CD4-positive, alpha-beta T cell treated with Interleukin-1 beta for 1 hour (primary cell): ENCODE data around the gene MAPKAPK5.
A peak's percentile ranks its signal among the peaks of the same experiment; 100 is the strongest.

Experiments
- DNase-seq, 2 donors: peaks; one replicate each; pipeline ENCODE4 v3.0.0-alpha.2; 2020 to 2022

MAPKAPK5 gene

DNA sequence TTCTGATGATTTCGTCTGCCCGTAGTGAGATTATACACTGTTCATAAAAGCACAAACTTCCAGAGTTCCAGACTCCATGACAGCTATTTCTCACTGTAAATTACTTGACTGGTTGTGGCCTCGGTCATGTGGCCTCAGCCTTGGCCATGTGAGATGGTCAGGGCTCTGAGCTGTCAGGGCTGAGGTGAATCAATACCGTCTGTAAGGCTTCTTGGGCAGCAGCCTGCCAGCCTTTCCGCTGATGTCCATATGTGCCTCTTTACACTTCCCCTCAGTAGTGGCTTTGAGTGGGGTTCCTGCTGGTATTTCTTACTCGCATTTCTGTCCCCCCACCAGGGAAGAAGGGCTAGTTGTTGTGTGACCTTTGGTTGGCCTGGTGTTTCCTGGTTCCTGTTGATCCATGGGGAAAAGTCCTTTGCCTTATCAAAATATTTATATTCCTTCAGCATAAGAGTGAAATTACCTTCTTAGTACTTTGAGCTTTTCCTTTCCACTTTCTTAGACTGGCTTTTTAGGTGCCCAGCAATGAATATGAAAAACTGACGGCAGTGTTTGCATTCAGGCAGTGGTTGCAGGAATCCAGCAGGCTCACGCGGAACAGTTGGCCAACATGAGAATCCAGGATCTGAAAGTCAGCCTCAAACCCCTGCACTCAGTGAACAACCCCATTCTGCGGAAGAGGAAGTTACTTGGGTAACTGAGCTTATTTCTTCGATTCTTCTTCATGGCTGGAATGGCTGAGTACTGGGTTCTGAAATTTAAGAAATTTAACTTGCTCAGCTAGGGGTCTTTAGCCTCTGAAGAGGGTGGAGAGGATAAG is 46.1 kb downstream of the MAPKAPK5 start:
- DNase-seq: no peak

DNA sequence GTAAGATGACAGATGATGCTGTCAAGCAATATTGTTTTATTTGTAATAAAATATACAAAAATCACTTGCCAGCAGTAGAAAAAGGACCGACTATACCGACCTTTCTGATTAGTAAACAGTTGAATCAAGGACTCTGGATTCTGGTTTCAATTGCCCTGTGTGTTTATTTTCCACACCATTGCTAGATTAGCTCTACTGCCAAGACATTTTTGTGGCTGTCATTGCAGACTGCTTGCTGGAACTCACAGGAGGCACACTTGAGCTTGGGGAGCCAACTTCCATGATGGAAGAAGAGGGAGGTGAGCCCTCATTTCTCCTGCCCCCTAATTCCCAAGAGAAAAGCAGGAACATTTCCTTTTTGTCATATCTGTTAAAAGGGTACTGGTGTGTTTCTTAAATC is 51.3 kb downstream of the MAPKAPK5 start:
- no peak for DNase-seq

DNA sequence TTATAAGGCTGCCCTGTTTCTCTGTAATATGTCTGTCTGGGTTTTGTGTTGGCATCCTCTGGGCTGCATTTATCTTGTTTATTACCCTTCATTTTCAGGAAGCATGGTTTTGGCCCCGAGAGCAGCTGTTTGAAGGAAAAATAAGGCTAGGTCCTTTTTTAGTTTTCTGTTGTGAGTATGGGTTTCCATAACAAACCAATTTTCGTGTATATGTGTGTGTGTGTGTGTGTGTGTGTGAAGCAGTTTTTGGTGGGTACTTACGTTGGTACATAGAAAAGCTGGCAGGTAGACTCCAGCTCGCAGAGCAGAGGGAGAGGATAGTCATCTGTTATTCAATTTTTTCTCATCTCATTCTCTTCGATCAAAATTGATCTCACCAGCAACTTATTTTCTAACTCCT is 52.5 kb downstream of the MAPKAPK5 start:
- no peak for DNase-seq

DNA sequence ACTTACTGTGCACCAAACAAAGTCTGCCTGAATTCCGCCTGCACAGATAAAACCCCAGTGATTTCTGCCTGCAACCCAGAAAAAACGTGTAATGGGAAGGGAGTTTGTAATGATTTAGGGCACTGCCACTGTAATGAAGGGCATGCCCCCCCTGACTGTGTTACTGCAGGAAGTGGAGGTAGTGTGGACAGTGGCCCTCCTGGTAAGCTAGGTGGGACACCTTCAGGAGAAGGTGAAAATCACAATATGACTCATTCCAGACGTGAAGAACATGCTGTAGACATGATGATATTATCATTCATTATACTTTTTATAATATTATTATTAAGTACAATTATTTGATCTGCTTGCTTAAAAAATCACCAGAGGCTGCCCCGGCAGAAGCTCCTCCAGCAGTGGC is 59.2 kb downstream of the MAPKAPK5 start:
- no peak for DNase-seq

DNA sequence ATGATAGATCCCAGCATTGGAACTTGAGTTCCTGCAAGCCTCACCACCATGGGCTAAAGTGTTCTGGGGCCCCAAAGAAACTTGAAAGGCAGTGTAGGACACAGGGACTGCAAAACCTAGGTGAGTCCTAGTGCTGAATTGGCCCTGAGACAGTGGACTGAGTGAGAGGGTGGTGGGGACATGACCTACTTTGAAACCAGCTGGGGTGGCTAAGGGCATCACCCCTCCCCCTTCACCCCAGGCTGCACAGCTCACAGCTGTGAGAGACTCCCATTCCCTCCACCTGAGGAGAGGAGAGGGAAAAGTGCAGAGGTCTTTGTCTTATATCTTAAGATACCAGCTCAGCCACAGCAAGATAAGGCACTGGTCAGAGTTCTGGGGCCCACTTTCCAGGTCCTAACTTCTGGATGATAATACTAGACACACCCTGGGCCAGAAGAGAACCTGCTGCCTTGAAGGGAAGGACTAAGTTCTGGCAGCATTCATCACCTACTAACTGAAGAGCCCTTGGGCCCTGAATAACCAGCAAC is 62.5 kb downstream of the MAPKAPK5 start:
- no peak for DNase-seq

DNA sequence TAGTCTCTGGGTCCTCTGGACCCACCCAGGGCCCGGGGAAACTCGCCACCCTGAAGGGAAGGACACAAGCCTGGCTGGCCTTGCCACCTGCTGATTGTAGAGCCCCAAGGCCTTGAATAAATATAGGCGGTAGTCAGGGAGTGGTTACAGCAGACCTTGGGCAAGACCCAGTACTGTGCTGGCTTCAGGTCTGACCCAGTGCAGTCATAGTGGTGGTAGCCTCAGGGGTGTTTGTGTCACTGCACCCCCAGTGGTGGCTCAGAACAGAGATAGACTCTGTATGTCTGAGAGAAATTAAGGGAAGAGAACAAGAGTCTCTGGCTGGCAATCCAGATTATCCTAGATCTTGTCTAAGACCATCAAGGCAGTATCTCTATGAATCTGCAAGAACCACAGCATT is 63.5 kb downstream of the MAPKAPK5 start:
- DNase-seq: no peak

DNA sequence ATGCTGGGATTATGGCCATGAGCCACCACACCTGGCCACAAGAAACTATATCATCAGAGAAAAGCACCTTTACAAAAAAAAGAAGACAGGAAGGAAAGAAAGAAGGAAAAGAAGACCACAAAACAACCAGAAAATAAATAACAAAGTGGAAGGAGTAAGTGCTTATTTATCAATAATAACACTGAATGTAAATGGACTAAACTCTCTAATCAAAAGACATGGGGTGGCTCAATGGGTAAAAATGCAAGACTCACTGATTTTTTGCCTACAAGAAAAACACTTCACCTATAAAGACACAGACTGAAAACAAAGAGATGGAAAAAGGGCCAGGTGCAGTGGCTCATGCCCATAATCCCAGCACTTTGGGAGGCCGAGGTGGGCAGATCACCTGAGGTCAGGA is 65.7 kb downstream of the MAPKAPK5 start:
- no peak for DNase-seq

DNA sequence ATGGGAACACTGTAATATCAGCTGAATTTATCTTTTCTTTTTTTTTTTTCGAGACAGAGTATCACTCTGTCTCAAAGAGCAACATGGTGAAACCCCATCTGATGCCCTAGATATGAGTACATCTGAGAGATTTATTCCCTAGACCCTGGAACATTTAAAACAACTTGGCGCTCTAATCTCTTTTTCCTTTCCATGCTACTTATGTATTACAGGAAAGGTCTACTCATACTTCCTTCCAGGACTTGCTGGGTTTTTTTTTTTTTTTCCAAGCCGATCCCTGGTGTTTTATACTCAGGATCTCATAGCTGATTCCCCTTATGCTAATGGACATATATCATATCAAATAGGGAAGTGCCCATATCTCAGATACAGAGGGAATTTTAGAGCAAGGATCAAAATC is 83.1 kb downstream of the MAPKAPK5 start:
- DNase-seq: no peak

DNA sequence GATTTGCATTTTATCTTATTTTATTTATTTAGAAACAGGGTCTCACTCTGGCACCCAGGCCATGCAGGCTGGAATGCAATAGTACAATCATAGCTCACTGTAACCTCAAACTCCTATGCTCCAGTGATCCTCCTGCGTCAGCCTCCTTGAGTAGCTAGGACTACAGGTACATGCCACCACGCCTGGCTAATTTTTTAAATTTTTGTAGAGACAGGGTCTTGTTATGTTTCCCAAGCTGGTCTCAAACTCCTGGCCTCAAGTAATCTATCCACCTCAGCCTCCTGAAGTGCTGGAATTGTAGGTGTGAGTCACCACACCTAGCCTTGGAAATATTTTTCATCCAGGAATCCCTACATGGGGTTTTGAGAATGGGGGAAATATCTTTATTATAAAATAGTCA is 84.6 kb downstream of the MAPKAPK5 start:
- DNase-seq: no peak

DNA sequence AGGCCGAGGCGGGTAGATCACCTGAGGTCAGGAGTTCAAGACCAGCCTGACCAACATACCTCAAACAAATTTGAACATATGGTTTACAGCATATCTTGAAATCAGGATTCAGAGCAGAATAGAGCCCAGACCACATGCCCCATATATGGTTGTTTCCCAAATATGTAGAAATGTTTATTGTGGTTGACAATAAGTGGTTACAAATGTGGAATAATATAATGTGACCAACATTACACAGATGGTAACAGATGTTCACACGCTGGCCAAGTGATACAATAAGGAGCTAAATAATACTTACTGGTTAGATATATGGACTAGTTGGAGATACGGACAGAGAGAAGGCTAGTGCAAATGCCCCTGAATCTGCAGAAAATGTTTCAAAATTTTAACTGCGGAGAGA is 85.3 kb downstream of the MAPKAPK5 start:
- DNase-seq: no peak

DNA sequence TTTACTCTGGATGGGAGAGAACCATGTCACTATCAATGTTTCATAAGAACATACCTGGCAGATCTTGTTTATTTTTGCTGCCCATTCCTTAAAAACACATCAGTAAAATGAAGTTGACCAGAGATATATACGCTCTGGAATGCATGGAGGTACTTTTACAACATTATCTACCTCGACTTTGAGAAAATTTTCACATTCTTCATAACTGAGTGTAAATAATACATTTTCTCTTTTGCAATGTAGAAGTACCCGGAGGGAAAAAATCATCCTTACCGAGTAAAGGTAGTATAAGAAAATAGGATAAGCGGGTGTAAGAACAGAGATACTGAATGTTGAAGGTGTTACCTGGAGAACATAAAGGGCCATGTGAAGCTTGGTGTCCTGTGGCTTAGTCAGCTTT is 90.2 kb downstream of the MAPKAPK5 start:
- DNase-seq: no peak

DNA sequence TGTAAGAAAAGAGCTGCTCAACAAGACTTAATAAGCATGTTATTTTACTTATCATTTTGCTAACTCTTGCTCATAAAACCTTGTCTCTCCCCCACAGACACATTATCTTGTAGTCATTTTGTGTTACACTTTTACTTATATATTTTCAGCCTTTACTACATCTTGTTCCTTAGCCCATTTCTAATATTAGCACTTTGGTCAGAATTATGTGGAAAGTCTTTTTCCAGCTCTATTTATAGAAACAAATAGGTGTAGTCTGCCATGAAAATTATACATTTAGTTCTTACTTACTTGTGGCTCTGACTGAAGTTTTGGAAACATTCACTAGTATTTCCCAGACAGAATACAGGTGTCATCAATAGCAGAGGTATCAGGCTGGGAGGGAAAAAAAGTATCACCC is 94.8 kb downstream of the MAPKAPK5 start:
- DNase-seq: no peak

DNA sequence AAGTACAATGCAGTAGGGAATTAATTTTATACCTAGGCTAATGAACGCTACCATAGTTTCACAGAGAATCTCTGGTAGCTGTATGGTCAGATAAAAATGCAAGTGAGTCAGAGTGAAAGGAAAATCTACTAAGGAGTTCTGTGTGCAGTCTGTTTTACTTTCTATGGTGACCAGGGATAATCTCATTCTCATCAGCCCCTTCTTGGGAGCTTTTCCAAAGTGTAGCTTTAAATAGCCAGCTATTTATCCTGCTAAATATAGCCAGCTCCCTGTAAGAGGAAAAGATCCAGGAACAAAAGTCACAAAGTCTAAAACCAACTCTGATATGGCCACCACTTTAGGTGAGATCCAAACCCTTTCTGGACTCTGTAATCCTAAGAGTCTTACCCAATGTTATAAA is 95.4 kb downstream of the MAPKAPK5 start:
- no peak for DNase-seq

DNA sequence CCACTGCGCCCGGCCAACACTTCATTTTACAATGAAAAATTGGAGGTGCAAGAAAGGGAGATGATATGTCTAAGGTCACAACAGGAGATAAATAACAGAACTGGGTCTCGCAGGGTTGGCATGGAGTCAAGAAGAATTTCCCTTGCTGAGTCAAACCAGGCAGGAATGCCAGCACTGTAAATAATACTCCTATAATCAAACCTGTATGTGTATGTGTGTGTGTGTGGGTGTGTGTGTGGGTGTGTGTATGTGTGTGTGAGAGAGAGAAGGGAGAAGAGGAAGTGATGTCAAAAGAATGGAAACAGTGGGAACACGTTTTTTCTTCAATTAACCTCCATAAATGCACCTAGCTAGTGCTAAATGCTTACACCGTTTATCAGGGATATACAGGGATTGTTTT is 100.5 kb downstream of the MAPKAPK5 start:
- no peak for DNase-seq

DNA sequence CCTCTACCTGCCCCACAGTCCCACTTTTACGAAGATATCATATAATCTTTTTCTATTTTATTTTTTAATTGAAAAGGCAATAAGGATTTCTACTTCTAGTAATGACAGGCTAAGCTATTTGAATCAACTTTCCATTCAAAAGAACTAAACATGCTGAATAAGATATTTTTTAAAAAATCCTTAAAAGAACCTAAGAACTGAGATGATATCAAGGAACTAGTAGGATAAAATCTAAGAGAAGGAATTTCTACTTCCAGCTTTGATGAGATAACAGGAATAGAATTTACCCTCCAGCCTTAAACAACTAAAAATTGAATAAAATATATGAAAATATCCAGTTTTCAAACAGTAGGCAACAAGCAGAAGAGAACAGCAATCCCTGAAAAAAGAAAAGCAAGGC is 101.9 kb downstream of the MAPKAPK5 start:
- DNase-seq: no peak

DNA sequence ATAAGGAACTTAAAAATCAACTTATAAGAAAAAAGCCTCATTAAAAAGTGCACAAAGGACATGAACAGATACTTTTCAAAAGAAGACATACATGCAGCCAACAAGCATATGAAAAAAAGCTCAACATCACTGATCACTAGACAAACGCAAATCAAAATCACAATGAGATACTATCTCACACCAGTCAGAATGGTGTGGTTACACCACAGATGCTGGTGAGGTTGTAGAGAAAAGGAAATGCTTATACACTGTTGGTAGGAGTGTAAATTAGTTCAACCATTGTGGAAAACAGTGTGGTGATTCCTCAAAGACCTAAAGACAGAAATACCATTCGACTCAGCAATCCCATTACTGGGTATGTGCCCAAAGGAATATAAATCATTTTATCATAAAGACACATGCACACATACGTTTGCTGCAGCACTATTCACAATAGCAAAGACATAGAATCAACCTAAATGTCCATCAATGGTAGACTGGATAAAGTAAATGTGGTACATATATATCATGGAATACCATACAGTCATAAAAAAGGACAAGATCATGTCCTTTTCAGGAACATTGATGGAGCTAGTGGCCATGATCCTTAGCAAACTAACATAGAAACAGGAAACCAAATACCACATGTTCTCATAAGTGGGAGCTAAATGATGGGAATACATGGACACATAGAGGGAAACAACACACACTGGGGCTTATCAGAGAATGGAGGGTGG is 109.1 kb downstream of the MAPKAPK5 start:
- peak in 1 of 2 donors; percentile 24 for DNase-seq
